Activated naive CD4-positive, alpha-beta T cell treated with anti-CD3 and anti-CD28 coated beads, Interleukin-2, amount 50 U/mL, for 72 hours (primary cell): ENCODE results near the gene POU3F2. TPM values are rescaled to one million over a fixed set of nuclear protein-coding genes. Genes with fewer than 3 reads are reported as not detected.

ENCODE experiments used
- ATAC-seq, 2 donors: fragments of 150-1000 bp; cut with Tn5 transposase; 2 replicates each; pipeline ENCODE4 v1.10.0; 2021; ENCODE audit warnings: mild to moderate bottlenecking in 2 of 2, moderate library complexity in 2 of 2
- DNase-seq, 2 donors: peaks; one replicate each; pipeline ENCODE4 v3.0.0; 2021 to 2022; ENCODE audit warnings: low spot score in 2 of 2
- H3K27ac Mint-ChIP-seq, 2 donors: one replicate each; pipeline ENCODE4 v1.8.0; 2022; ENCODE audit warnings: mild to moderate bottlenecking in 2 of 2, mixed read lengths in 2 of 2
- H3K36me3 Mint-ChIP-seq, 2 donors: one replicate each; pipeline ENCODE4 v1.8.0; 2022; ENCODE audit warnings: mixed read lengths in 2 of 2
- H3K9me3 Mint-ChIP-seq, 2 donors: one replicate each; pipeline ENCODE4 v1.8.0; 2022; ENCODE audit warnings: mixed read lengths in 2 of 2
- total RNA-seq, 2 donors: library from RNA; stranded (reverse); gene quantifications; one replicate each; pipeline ENCODE4 v1.2.3, GENCODE V29; 2022

POU3F2 gene
- total RNA-seq: not detected

- H3K9me3 Mint-ChIP-seq: no peaks in the 10 kb centered on the region
- DNase-seq (peak in 1 of 2 donors; percentile 54), ATAC-seq (peak; percentile 67 to 79)
- H3K36me3 Mint-ChIP-seq: peaks cover 11 to 19% of the 10 kb centered on the region in 2 donors
- H3K27ac Mint-ChIP-seq: peak within 1 kb of the TSS in 1 of 2 donors; percentile 44
Measured at GRCh38 chr6:98834060-98835031, at the start of gene POU3F2. Gene POU3F2 (plus strand): TSS chr6:98834574. CDS start chr6:98834874, 300 bp downstream.

GRCh38 chr6:98787435-98787834, 46.9 kb upstream of the POU3F2 start:
- ATAC-seq (no peak), DNase-seq (no peak)
- H3K27ac Mint-ChIP-seq: no peak overlapping the region
- H3K9me3 Mint-ChIP-seq: peaks cover 0 to 7% of the 10 kb centered on the region in 2 donors
- no peaks in the 10 kb centered on the region for H3K36me3 Mint-ChIP-seq

- no peak for DNase-seq
- no peaks in the 10 kb centered on the region for H3K36me3 Mint-ChIP-seq
- peaks cover 0 to 7% of the 10 kb centered on the region in 2 donors for H3K9me3 Mint-ChIP-seq
- no peak overlapping the region for H3K27ac Mint-ChIP-seq
- ATAC-seq: no peak
Measured at GRCh38 chr6:98787961-98788360, 46.4 kb upstream of the POU3F2 start.

- Mint-ChIP-seq H3K27ac (no peak overlapping the region), H3K9me3 (no peaks in the 10 kb centered on the region), H3K36me3 (no peaks in the 10 kb centered on the region)
- no peak for DNase-seq
- no peak for ATAC-seq
Measured at GRCh38 chr6:98794307-98794842, 40.0 kb upstream of the POU3F2 start.

DNA sequence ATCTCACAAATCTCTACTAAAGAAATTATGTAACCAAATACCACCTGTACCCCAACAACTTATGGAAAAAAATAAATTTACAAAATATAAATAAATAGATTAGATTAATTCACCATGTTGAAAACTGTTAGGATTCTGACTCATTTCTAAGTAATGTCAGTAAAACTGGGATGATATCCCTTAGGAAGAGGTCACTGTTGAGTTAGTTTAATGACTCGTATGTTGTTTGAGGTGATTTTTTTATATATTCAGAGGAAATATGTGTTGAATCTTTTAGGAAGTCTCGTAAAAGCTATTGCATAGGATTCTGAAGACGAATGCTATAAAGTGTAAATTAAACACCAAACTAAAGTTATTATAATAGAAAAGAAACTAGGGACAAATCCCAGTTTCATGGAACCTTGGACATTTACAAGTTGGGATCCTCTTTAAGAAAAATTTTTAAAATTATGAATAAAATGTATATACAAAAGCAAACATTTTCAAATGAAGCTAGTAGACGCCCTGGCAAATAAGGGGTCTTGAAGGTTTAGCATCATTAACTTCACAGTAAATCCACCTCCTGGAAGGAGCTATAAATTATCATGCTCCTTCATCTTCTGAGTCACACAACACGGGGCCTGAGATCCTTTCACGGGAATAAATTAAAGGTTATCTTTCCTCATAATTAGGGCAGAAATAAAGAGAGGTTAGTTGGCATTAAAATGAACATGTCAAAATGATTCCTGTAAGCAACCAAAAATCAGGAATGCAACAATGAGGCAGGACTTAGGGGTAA, 37.0 kb upstream of the POU3F2 start:
- ATAC-seq (no peak), DNase-seq (no peak)
- Mint-ChIP-seq H3K9me3 (no peaks in the 10 kb centered on the region), H3K27ac (no peak overlapping the region), H3K36me3 (no peaks in the 10 kb centered on the region)

- Mint-ChIP-seq H3K36me3 (no peaks in the 10 kb centered on the region), H3K27ac (no peak overlapping the region), H3K9me3 (peaks cover 0 to 7% of the 10 kb centered on the region in 2 donors)
- DNase-seq (no peak), ATAC-seq (no peak)
Measured at GRCh38 chr6:98800866-98801265, 33.5 kb upstream of the POU3F2 start.

DNA sequence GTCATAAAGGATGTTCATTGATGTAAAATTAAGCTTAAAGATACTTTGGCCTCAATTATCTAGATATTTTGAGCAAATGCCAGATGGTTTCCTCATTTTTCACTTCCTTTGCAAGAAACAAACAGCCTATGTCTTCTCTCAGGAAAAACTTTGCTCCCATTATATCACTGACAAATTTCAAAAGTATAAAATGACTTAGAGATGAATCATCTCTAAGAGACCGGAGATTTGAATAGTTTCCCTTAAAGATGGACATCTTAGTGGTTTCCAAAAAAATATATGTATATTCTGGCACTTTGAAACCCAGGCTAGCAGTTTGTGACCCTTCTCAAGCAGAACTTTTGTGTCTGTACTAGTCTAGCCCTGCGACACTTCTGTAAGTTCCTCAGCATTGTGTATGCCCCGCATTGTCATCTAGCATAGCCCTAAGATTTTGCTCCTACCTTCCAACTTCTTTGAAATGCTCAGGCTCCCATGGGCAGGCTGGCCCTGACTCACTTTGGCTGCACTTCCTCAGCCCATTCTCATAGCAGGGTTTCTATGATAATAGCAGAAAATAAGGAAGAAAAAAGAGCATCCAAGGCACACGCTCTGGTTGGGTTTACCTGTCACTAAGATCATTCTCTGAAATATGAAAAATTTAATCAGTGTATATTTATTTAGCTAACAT, 25.7 kb upstream of the POU3F2 start:
- H3K36me3 Mint-ChIP-seq: no peaks in the 10 kb centered on the region
- DNase-seq: no peak

DNA sequence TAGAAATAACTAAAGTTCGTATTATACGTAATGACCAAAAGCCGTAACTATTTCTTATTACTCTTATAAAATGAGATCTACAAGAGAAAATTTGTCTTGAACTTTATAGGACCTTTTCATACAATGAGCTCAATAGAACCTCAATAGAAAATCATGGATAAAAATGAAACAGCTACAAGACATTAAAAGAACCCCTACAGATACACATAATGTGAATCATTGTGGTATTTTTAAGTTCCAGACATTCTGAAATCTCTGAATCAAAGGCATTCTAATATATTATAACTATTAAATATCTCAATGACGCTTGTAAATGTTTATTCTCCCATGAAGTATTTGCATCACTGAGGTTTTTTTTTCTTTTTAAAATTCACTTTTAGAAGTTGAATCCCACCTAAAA, 22.2 kb upstream of the POU3F2 start:
- no peak overlapping the region for H3K27ac Mint-ChIP-seq
- ATAC-seq (no peak), DNase-seq (no peak)
- H3K36me3 Mint-ChIP-seq: no peaks in the 10 kb centered on the region
- H3K9me3 Mint-ChIP-seq: no peaks in the 10 kb centered on the region

More for the DNA sequence above, 25.7 kb upstream of the POU3F2 start:
- Mint-ChIP-seq H3K27ac (no peak overlapping the region), H3K9me3 (peaks cover 0 to 8% of the 10 kb centered on the region in 2 donors)
- no peak for ATAC-seq

- ATAC-seq: no peak
- no peaks in the 10 kb centered on the region for H3K9me3 Mint-ChIP-seq
- no peaks in the 10 kb centered on the region for H3K36me3 Mint-ChIP-seq
- H3K27ac Mint-ChIP-seq: no peak overlapping the region
- DNase-seq: no peak
Measured at GRCh38 chr6:98816799-98817198, 17.6 kb upstream of the POU3F2 start.

DNA sequence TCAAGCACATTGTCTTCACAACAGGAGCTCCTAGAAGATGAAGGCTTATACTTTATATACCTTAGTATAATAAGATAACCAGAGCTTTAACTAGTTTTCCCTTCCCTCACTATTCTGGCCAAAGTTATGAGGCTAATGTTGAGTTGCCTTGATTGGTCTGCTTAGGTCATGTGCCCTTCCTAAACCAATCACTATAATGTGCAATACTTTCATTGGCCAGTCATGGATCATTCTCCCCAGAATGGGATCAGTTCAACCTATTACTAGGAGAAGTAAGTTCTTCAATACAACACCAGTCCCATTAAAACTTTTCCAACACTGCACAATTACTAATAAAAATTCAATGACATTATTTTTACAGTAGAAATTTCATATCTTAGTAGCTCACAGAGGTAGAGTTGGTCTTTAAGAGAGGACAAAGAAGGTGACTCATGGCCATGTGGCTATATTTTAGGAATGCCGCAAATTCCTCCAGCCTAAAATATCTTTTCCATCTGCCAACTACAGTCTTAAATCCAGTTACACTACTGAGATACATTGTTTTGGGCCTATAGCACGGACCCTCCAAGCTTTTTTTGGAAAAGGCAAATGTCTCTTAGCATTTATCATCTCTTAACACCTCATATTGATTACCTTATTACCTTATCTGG, 12.5 kb upstream of the POU3F2 start:
- peaks cover 0 to 12% of the 10 kb centered on the region in 2 donors for H3K36me3 Mint-ChIP-seq

DNA sequence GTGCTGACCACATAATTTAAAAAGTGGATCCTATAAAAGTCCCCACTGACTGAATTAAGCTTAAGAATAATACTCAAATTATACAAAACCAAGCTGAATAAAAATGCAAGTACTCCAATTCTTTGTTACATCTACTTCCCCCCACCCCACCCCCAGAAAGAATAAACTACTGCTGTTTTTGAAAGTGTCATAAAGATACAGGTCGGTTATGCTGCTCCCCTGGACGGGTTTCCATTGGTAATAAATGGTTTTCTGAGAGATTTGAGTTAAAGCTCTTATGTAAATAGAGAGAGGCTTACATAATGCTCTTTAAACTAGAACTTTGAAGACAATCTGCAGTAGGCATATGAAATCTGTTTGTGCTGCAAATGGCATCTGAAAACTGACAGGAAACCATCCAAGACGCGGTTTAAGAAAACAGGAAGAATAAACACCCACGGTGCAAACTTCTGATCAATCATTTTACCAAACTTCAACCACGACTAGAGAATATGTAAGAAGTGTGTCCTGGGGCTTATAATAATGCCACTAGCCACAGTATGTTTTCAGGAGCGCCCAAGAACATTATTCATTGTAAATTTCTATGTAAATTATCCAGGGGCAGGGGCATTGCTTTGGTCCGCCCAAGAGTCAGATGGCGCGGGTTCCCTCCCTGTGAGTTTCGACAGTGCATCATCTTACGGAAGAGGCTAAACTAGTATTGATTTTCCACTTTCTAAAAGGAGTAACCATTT, 10.8 kb upstream of the POU3F2 start:
- ATAC-seq (no peak), DNase-seq (no peak)
- Mint-ChIP-seq H3K9me3 (no peaks in the 10 kb centered on the region), H3K27ac (no peak overlapping the region), H3K36me3 (peaks cover 0 to 12% of the 10 kb centered on the region in 2 donors)

More for the DNA sequence above, 12.5 kb upstream of the POU3F2 start:
- Mint-ChIP-seq H3K27ac (no peak overlapping the region), H3K9me3 (no peaks in the 10 kb centered on the region)
- ATAC-seq (no peak), DNase-seq (no peak)

DNA sequence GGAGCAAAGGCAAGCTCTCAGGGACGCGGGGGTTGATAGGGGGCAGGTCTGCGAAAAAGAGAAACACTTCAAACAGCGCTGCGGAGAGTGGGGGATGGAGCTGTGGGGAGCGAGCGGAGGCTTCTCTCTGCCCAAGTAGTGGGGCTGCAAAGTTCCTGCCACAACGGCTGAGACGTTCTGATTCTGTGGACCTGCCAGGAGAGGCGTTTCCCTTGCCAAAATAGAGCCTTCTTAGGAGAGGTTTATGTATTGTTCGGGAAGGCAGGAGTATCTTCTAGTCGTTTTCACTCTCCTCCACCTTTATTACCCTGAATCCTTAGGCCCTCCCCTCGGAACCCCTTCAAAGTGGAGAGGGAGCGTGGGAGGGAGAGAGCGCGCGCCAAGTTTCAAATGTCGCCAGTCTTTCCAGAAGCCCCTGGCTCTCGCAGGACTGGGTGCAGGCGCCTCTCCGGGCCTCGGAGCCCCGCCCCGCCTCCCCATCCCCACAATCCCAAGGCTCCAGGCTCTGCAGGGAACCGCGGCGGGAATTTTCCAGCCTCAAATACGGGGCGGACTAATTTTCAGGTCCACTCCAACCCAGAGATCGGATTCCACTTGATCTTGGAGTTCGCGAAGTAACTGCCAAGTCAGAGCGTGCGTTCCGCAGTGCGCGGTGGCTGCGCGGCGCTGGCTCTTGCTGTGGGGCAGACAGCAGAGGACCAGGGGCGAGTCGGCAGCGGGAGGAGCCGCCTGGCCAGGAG, 10.0 kb upstream of the POU3F2 start:
- H3K27ac Mint-ChIP-seq: no peak overlapping the region
- no peak for DNase-seq
- H3K36me3 Mint-ChIP-seq: peaks cover 0 to 12% of the 10 kb centered on the region in 2 donors
- no peak for ATAC-seq
- H3K9me3 Mint-ChIP-seq: no peaks in the 10 kb centered on the region

- Mint-ChIP-seq H3K9me3 (no peaks in the 10 kb centered on the region), H3K36me3 (peaks cover 0 to 12% of the 10 kb centered on the region in 2 donors), H3K27ac (no peak overlapping the region)
- no peak for DNase-seq
- ATAC-seq: no peak
Measured at GRCh38 chr6:98824902-98825599, 9.3 kb upstream of the POU3F2 start.

- Mint-ChIP-seq H3K36me3 (peaks cover 0 to 12% of the 10 kb centered on the region in 2 donors), H3K27ac (no peak overlapping the region), H3K9me3 (no peaks in the 10 kb centered on the region)
- ATAC-seq (no peak), DNase-seq (no peak)
Measured at GRCh38 chr6:98825600-98826230, 8.7 kb upstream of the POU3F2 start.
